Measurements from ENCODE around the gene ARHGAP26.

The ARHGAP26 gene

DNA sequence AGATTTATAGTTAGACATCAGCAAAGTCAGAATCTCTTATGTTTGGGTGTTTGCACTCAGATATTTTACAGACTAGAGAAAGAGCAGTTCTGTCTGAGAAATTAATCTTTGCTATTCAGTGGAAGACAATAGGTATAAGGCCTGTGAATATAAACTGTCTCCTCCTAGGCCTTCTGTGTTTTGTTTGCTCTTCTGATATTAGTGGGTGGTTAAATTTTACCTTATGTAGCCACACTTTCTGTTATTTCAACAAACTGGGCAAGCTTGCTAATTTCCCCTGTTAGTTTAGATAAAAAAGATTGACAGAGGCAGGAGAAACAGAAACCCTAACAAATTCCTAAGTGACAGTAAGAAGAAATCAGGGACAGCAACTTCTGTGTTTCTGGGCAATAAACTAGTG, 141.6 kb downstream of the ARHGAP26 start:
- TF ChIP-seq, protein P1, sequence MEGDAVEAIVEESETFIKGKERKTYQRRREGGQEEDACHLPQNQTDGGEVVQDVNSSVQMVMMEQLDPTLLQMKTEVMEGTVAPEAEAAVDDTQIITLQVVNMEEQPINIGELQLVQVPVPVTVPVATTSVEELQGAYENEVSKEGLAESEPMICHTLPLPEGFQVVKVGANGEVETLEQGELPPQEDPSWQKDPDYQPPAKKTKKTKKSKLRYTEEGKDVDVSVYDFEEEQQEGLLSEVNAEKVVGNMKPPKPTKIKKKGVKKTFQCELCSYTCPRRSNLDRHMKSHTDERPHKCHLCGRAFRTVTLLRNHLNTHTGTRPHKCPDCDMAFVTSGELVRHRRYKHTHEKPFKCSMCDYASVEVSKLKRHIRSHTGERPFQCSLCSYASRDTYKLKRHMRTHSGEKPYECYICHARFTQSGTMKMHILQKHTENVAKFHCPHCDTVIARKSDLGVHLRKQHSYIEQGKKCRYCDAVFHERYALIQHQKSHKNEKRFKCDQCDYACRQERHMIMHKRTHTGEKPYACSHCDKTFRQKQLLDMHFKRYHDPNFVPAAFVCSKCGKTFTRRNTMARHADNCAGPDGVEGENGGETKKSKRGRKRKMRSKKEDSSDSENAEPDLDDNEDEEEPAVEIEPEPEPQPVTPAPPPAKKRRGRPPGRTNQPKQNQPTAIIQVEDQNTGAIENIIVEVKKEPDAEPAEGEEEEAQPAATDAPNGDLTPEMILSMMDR (IDR thresholded peaks at IDR 0.05; ENCODE audit: low read length): no peak
- TF ChIP-seq EZH2 (IDR thresholded peaks at IDR 0.05; ENCODE audit: borderline replicate concordance, low read length): no peak
- Histone ChIP-seq H3K27me3 (ENCODE audit: insufficient read depth, low read length) (no peaks in the 10 kb centered on the region), H3K36me3 (ENCODE audit: insufficient read depth, low read length) (no peaks in the 10 kb centered on the region), H4K20me1 (ENCODE audit: insufficient read depth, low read length) (no peaks in the 10 kb centered on the region), H3K4me3 (ENCODE audit: low read depth, low read length, poor library complexity, severe bottlenecking) (no peak overlapping the region), H3K79me2 (ENCODE audit: insufficient read depth, low read length) (no peaks in the 10 kb centered on the region), H3K4me1 (ENCODE audit: insufficient read depth, low read length, severe bottlenecking) (no peaks in the 10 kb centered on the region), H3F3A (ENCODE audit: insufficient read depth, low read length) (no peaks in the 10 kb centered on the region), H3K27ac (ENCODE audit: low read depth, low read length, poor library complexity, severe bottlenecking) (no peak overlapping the region), H3K9me3 (ENCODE audit: low read length) (no peaks in the 10 kb centered on the region), H3K4me2 (ENCODE audit: low read length) (no peak overlapping the region), H2AFZ (ENCODE audit: low read length) (no peak overlapping the region), H3K9ac (ENCODE audit: low read length) (no peak overlapping the region), H3K9me2 (ENCODE audit: low read depth, low read length) (no peaks in the 10 kb centered on the region)

- Histone ChIP-seq H3K4me2 (ENCODE audit: low read length) (no peak overlapping the region), H3K27me3 (ENCODE audit: insufficient read depth, low read length) (no peaks in the 10 kb centered on the region), H3F3A (ENCODE audit: insufficient read depth, low read length) (no peaks in the 10 kb centered on the region), H3K9me2 (ENCODE audit: low read depth, low read length) (no peaks in the 10 kb centered on the region), H4K20me1 (ENCODE audit: insufficient read depth, low read length) (no peaks in the 10 kb centered on the region), H3K79me2 (ENCODE audit: insufficient read depth, low read length) (no peaks in the 10 kb centered on the region), H3K4me3 (ENCODE audit: low read depth, low read length, poor library complexity, severe bottlenecking) (no peak overlapping the region), H3K36me3 (ENCODE audit: insufficient read depth, low read length) (no peaks in the 10 kb centered on the region), H3K4me1 (ENCODE audit: insufficient read depth, low read length, severe bottlenecking) (no peaks in the 10 kb centered on the region), H3K27ac (ENCODE audit: low read depth, low read length, poor library complexity, severe bottlenecking) (no peak overlapping the region), H3K9ac (ENCODE audit: low read length) (no peak overlapping the region), H2AFZ (ENCODE audit: low read length) (no peak overlapping the region), H3K9me3 (ENCODE audit: low read length) (no peaks in the 10 kb centered on the region)
- no peak for TF ChIP-seq EZH2 (IDR thresholded peaks at IDR 0.05; ENCODE audit: borderline replicate concordance, low read length)
- TF ChIP-seq, protein P1 (IDR thresholded peaks at IDR 0.05; ENCODE audit: low read length): no peak
Measured at GRCh38 chr5:142913728-142914338, 143.7 kb downstream of the ARHGAP26 start.

- Histone ChIP-seq H3K9me2 (ENCODE audit: low read depth, low read length) (no peaks in the 10 kb centered on the region), H3K4me2 (ENCODE audit: low read length) (no peak overlapping the region), H3K4me1 (ENCODE audit: insufficient read depth, low read length, severe bottlenecking) (no peaks in the 10 kb centered on the region), H4K20me1 (ENCODE audit: insufficient read depth, low read length) (no peaks in the 10 kb centered on the region), H3F3A (ENCODE audit: insufficient read depth, low read length) (no peaks in the 10 kb centered on the region), H3K27me3 (ENCODE audit: insufficient read depth, low read length) (no peaks in the 10 kb centered on the region), H3K4me3 (ENCODE audit: low read depth, low read length, poor library complexity, severe bottlenecking) (no peak overlapping the region), H3K36me3 (ENCODE audit: insufficient read depth, low read length) (no peaks in the 10 kb centered on the region), H3K9me3 (ENCODE audit: low read length) (no peaks in the 10 kb centered on the region), H3K79me2 (ENCODE audit: insufficient read depth, low read length) (no peaks in the 10 kb centered on the region), H2AFZ (ENCODE audit: low read length) (no peak overlapping the region), H3K9ac (ENCODE audit: low read length) (no peak overlapping the region), H3K27ac (ENCODE audit: low read depth, low read length, poor library complexity, severe bottlenecking) (no peak overlapping the region)
- TF ChIP-seq, protein P1 (IDR thresholded peaks at IDR 0.05; ENCODE audit: low read length): no peak
- no peak for TF ChIP-seq EZH2 (IDR thresholded peaks at IDR 0.05; ENCODE audit: borderline replicate concordance, low read length)
Measured at GRCh38 chr5:142915038-142915437, 144.9 kb downstream of the ARHGAP26 start.
